DMS153 (cell line): ENCODE measurements around the gene DNM3.
A peak's percentile ranks its signal among the peaks of the same experiment; 100 is the strongest.

Experiments used
- DNase-seq: peaks from one replicate; lab custom pipeline; 2025; lab: John Stamatoyannopoulos, UW

Gene DNM3

GRCh38 chr1:172395576-172395975 lies 554.3 kb downstream of the DNM3 start:
- DNase-seq: no peak

- DNase-seq: no peak
These were observed 555.9 kb downstream of the DNM3 start for GRCh38 chr1:172397221-172397620.

GRCh38 chr1:172397633-172398032 lies 556.3 kb downstream of the DNM3 start:
- no peak for DNase-seq

- DNase-seq: no peak
These were observed 556.9 kb downstream of the DNM3 start for GRCh38 chr1:172398193-172398592.

- peak; percentile 43 for DNase-seq
These were observed 557.9 kb downstream of the DNM3 start for GRCh38 chr1:172398970-172399755.

- no peak for DNase-seq
These were observed 558.7 kb downstream of the DNM3 start for GRCh38 chr1:172399756-172400721.

- DNase-seq: no peak
These were observed 559.4 kb downstream of the DNM3 start for GRCh38 chr1:172400722-172401105.

GRCh38 chr1:172401477-172401876 lies 560.2 kb downstream of the DNM3 start:
- DNase-seq: no peak

- DNase-seq: no peak
These were observed 560.6 kb downstream of the DNM3 start for GRCh38 chr1:172401892-172402291.

- no peak for DNase-seq
These were observed 561.7 kb downstream of the DNM3 start for GRCh38 chr1:172402878-172403569.

- no peak for DNase-seq
These were observed 562.8 kb downstream of the DNM3 start for GRCh38 chr1:172404121-172404520.

- no peak for DNase-seq
These were observed 564.6 kb downstream of the DNM3 start for GRCh38 chr1:172405912-172406311.

GRCh38 chr1:172406968-172407367 lies 565.7 kb downstream of the DNM3 start:
- DNase-seq: no peak

GRCh38 chr1:172408958-172409357 lies 567.7 kb downstream of the DNM3 start:
- no peak for DNase-seq

- no peak for DNase-seq
These were observed 568.7 kb downstream of the DNM3 start for GRCh38 chr1:172410027-172410426.

- DNase-seq: no peak
These were observed 570.6 kb downstream of the DNM3 start for GRCh38 chr1:172411791-172412338.

- no peak for DNase-seq
These were observed 573.0 kb downstream of the DNM3 start for GRCh38 chr1:172414331-172414730.

GRCh38 chr1:172416496-172417035 lies 575.3 kb downstream of the DNM3 start:
- DNase-seq: no peak

GRCh38 chr1:172417557-172417956 lies 576.3 kb downstream of the DNM3 start:
- no peak for DNase-seq

GRCh38 chr1:172420385-172420784 lies 579.1 kb downstream of the DNM3 start, which contains the start of gene C1orf105:
Gene C1orf105 (plus strand): TSS chr1:172420685. CDS start chr1:172420886, 201 bp downstream.
- DNase-seq: no peak

GRCh38 chr1:172421974-172422604 lies 580.8 kb downstream of the DNM3 start:
- DNase-seq: no peak
